GM19324 (cell line): ENCODE results near the gene HOXC4.
"Not testable (repeated sequence)": the region's sequence is repeated elsewhere in the genome, so short reads cannot be mapped to it uniquely, and the experiment has no call there.

Experiments
- ATAC-seq: cut with Tn5 transposase; IDR thresholded peaks from one replicate; pipeline ENCODE4 v1.9.1; 2021; ENCODE audit warnings: mild to moderate bottlenecking, moderate library complexity; ENCODE audit not compliant: unreplicated experiment, low FRiP score

The HOXC4 gene

DNA sequence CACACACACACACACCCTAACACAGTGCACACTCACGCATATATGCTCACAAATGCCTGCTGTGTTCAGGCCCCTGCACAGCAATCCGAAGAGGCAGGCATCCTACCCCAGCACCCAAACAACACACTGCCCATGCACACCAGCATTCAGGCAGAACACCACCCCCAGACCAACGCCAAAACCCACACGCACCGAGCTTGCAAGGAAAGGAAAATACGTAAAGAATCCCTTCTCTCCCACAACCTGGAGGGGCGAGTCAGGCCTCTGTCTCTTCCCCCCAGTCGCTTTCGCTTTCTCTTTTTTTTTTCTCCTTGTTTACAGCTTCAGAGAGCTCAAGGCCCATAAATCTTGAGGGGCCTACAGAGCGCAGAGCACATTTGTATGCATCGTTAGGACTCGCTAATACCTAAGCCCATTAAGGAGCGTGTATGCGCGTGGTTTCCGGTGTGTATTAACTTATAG lies 27.4 kb downstream of the HOXC4 start:
- not testable (repeated sequence) for ATAC-seq

DNA sequence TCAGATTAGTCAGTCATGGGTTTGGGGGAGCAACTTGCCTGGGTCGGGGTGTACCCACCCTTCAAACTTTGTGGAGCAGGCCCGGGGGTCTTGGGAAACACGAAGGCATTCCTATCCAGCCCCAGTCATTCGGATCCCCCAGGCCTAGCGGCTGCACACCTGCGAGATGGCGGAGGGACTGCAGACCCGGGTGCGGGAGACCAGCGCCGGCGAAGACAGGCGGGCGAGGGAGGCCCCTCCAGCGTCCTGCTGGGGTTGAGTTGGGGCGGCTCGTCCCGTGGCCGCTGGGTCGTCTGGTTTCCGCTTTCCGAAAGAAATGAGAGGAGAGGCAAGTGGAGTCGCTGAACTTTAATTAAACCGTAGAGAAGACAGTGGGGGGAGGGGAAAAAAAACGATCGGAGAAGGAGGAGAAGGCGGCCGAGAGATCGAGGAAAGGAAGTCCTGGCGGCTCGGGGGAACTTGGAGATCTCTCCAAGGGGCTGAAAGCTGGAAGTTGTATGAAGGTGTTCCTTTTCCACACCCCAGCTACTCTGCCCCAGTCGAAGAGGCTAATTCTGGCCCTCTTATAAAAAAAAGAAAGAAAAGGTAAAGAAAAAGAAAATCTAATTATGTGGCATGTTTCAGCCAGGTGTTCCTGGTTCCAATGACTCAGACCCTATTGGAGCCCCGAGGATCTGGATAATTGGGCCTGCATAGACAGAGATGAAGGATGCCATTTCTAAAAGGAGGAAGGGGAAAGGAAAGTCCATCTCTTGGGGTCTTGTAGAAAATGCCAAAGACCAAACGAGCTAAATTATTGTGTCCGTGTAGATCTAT lies 28.2 kb downstream of the HOXC4 start:
- ATAC-seq = not testable (repeated sequence)

DNA sequence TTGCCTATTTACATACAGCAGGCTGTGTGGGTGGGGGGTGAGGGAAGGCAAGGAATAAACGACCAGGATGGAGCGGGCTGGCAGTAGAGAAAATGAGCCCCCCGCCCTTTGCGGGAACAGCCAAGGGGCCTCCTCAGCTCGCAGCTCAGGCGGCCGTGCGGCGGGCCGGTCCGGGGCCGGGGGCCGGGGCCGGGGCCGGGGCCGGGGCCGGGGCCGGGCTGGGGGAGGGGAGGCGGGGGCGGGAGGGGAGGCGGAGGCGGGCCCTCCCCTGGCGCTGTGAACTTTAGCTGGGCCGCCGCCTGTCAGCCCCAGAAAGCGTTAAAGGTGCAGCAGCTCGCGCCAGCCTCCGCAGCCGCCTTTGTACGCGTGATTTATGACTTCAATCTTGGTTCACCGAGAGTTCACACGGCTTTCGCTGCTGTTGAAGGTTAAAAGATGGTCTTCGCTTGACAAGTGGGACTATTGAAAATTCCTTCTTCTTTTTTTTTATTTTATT lies 28.8 kb downstream of the HOXC4 start:
- ATAC-seq = no peak

DNA sequence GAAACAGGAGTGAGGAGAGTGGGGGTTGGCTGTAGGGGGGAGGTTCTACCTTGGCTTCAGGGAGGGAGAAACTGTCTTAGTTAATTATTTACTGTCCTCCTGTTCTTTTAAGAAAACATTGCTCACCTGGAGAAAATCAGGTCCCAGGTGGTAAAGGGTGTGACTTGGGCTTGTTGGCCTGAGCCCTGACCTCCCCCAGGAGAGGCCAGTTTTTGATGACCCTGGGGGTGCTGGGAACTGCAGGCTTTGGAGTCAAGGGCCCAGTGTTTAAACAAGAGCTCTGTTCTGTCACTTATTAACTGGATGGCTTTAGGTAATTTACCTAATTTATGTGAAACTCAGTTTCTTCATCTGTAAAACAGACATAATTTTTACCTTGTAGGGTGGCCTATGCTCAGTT lies 34.4 kb downstream of the HOXC4 start:
- not testable (repeated sequence) for ATAC-seq

DNA sequence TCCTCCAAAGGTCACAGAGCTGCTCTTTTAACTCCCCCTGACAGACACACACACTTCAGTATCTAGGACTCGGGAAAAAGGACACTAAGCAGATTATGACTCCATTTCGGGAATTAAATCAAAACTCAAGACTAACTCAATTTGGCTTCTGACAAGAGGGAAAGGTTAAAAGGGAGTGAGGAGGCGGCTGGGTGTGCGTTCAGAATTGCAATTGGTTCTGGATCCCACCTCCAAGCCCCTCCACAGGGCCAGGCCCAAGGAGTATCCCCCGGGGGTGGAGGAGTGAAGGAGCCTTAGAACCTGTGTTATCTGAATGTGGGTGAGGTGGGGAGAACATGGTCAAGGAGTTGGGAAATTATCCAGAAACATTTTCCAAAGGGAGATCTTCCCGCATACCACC lies 35.8 kb downstream of the HOXC4 start:
- not testable (repeated sequence) for ATAC-seq

DNA sequence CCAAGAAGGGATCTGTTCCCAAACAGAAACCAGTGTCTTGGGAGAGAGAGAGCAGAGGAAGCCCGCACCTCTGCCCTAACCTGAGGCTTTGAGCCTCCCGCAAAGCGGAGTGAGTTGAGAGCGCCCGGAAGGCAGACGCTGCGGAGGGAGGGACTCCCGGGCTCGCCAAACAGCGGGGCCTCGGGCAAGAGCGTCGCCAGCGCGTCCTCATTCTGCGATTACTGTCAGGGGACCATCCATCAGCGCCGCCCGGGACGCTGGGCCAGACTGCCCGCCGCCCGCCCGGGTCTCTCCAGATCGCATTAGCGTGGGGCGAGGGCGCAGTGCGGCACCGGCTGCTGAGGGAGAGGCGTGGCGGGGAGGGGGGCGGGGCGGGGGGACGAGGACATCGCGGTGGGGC lies 36.7 kb downstream of the HOXC4 start:
- not testable (repeated sequence) for ATAC-seq

DNA sequence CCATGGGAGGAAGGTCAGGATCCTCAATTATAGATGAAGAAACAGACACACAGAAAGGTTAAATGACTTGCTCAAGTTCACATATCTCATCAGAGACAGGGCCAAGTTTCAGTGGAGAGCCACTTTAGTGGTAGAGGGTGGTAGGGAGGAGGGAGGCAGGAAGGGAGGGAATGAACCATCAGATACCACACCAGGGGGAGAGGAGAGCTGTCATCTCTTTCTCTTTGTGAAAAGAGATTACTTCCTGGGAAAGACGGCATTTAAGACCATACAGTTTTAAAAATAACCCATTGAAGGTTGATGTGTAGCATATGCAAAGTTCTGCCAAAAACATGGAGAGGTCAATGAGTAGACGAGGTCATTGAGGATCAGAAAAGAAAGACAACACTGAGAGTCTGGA lies 39.3 kb downstream of the HOXC4 start:
- not testable (repeated sequence) for ATAC-seq

DNA sequence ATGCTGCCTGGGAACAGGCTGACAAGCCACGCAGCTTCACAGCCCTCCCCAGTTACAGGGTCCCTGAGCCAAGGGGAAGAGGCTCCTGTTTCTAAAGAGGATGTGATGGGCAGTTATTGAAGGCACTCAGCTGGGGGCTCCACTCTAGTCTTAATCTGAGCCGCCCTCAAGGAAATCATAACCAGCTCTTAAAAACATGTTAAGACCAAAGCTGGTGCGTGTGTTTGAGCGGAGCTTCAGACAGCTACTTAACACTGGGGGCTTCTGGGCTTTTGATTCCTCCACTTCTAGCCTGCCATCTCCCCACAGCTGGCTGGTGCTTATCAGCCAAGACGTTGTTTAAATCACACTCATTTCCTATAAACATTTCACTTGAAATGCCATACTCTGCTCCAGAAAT lies 42.3 kb downstream of the HOXC4 start:
- ATAC-seq = not testable (repeated sequence)

DNA sequence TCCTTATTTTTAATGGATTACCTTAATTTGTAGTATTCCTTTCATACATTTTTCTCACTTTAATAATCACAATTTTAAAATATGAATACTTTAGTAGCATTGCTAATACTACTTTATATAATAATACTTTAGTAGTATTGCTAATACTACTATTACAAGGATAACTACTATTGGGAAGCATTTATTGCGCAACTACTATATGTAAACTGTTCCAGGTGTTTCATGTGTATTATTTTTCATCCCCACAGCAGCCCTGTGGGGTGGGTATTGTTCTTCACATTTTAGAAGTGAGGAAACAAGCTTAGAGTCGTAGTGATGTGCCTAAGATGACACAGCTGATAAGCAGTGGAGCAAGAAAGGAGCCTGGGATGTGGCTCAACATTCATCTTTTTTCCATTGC lies 45.0 kb downstream of the HOXC4 start:
- not testable (repeated sequence) for ATAC-seq

DNA sequence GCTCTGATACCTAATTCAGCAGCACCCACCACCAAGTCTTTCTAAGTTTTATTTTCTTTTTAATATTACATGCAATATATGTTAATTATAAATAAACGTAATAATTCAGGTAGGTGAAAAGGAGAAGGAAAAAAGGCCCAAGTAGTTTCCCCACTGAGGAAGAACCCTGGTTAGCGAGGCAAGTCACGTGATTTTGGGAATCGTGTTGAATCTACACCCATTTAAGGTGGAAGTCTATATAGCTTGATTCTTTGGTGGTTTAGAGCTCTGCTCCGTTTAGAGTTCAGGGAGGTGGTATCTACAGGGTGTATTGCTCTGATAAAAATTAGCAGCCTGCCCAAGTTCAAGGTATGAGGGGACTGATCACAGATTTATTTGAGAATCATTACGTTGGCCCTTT lies 47.0 kb downstream of the HOXC4 start:
- ATAC-seq = not testable (repeated sequence)

DNA sequence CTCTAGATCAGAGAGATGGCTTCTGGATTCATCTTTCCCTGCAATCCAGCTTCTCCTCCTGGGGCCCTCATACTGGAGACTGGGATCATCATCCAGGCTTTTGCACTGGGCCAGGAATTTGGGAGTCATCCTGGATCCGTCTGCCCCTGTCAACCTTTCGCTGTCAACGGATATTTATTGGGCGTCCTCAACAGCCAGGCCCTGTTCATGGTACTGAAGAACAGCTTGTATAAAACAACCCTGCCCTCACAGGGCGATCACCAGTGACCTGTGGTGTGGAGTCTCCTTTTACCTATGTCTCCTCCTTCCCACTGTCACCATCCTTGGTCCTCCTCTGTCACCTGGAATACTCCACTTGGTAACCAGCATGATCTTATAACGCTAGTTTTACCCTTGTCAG lies 48.6 kb downstream of the HOXC4 start:
- ATAC-seq = not testable (repeated sequence)

DNA sequence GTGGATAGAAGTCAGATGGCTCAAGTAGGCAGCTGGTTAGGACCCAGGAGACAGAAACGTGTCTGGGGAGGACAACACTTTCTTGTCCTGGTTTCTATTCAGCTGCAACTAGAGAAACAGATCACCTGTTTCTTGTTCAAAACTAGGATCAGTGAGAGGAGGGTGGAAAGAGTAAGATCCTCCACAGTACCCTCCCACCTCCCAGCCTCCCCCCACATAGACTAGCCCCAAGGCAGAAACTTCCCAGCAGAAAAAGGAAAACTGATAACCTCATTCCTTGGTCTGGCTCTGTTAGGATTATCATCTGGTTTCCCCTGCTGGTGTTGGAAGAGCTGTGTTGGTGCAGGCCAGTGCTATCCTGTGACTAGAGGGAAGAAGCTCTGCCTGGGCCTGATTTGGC lies 50.2 kb downstream of the HOXC4 start:
- ATAC-seq = not testable (repeated sequence)
